Osteocyte (in vitro differentiated cells): ENCODE measurements around the gene TEKT2. TPM values are rescaled to one million over a fixed set of nuclear protein-coding genes. Genes with fewer than 3 reads are reported as not detected.

Experiments used
- DNase-seq: peaks from one replicate; pipeline ENCODE4 v3.0.0; 2021; ENCODE audit warnings: mixed read lengths; ENCODE audit not compliant: unreplicated experiment; ENCODE audit errors: extremely low spot score
- H3K27ac Mint-ChIP-seq: one replicate; pipeline ENCODE4 v1.8.0; 2021; ENCODE audit warnings: mild to moderate bottlenecking, mixed read lengths; ENCODE audit not compliant: unreplicated experiment
- H3K27me3 Mint-ChIP-seq: one replicate; pipeline ENCODE4 v1.8.0; 2021; ENCODE audit warnings: mixed read lengths; ENCODE audit not compliant: unreplicated experiment
- H3K36me3 Mint-ChIP-seq: one replicate; pipeline ENCODE4 v1.8.0; 2021; ENCODE audit warnings: mixed read lengths; ENCODE audit not compliant: unreplicated experiment
- H3K4me1 Mint-ChIP-seq: one replicate; pipeline ENCODE4 v1.8.0; 2021; ENCODE audit warnings: mixed read lengths; ENCODE audit not compliant: unreplicated experiment
- H3K4me3 Mint-ChIP-seq: one replicate; pipeline ENCODE4 v1.8.0; 2021; ENCODE audit warnings: mild to moderate bottlenecking, moderate library complexity, mixed read lengths; ENCODE audit not compliant: unreplicated experiment
- H3K9me3 Mint-ChIP-seq: one replicate; pipeline ENCODE4 v1.8.0; 2021; ENCODE audit warnings: mixed read lengths; ENCODE audit not compliant: unreplicated experiment
- CTCF ChIP-seq: fragments of 200-600 bp; sonication (generic); IDR thresholded peaks from 2 replicates; pipeline ENCODE4 v1.5.0; 2021; ENCODE audit warnings: antibody characterized with exemption, mild to moderate bottlenecking, moderate library complexity
- total RNA-seq: library from RNA; stranded (reverse); gene quantifications from 2 replicates; pipeline ENCODE4 v1.2.1, GENCODE V29; 2021

Gene TEKT2
- total RNA-seq, 1 donor from 2014 or later, result 0.70 TPM

GRCh38 chr1:36086529-36087232 is 2.8 kb downstream of the TEKT2 start:
- H3K4me1 Mint-ChIP-seq, result peaks cover 19% of the 10 kb centered on the region
- H3K4me3 Mint-ChIP-seq, result no peak overlapping the region
- DNase-seq, result peak; percentile 73
- H3K27ac Mint-ChIP-seq, result peak overlapping the region; percentile 23
- no peaks in the 10 kb centered on the region for H3K9me3 Mint-ChIP-seq
- H3K36me3 Mint-ChIP-seq, result peaks cover 2% of the 10 kb centered on the region
- no peaks in the 10 kb centered on the region for H3K27me3 Mint-ChIP-seq
- no peak for TF ChIP-seq CTCF

DNA sequence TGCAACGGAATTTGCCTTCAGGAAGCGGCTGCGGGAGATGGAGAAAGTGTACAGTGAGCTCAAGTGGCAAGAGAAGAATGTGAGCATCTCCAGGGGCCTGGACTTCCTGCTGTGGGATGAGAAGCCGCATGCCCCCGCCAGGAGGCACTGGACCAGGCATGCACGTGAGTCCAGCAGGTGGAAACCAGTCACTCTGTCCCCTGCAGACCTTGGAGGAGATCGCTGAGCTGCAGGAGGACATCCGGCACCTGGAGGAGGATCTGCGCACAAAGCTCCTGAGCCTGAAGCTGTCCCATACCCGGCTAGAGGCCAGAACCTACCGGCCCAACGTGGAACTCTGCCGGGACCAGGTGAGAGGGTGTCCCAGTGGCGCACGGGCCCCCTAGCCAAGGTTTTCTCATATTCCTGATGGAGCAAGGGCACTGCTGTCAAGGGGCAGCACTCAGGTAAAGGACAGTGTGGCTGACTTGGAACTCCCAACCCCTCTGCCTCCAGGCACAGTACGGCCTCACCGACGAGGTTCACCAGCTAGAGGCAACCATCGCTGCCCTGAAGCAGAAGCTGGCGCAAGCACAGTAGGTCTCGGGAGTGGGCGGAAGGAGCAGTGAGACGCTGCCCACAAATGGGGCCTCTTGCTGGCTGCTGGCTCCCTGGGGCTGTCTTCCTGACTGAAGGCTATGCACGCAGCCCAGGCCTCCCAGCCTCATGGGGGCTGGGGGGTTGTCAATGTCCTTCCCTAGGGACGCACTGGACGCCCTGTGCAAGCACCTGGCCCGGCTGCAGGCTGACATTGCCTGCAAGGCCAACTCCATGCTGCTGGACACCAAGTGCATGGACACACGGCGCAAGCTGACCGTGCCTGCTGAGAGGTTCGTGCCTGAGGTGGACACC is 3.6 kb downstream of the TEKT2 start:
- peaks cover 19% of the 10 kb centered on the region for H3K4me1 Mint-ChIP-seq
- no peak overlapping the region for H3K4me3 Mint-ChIP-seq
- no peaks in the 10 kb centered on the region for H3K27me3 Mint-ChIP-seq
- no peaks in the 10 kb centered on the region for H3K9me3 Mint-ChIP-seq
- peak overlapping the region; percentile 23 for H3K27ac Mint-ChIP-seq
- TF ChIP-seq CTCF, result no peak
- DNase-seq, result peak; percentile 80
- peaks cover 4% of the 10 kb centered on the region for H3K36me3 Mint-ChIP-seq

- Mint-ChIP-seq H3K9me3 (no peaks in the 10 kb centered on the region), H3K4me3 (peak overlapping the region; percentile 80), H3K27me3 (no peaks in the 10 kb centered on the region), H3K4me1 (peaks cover 19% of the 10 kb centered on the region), H3K27ac (no peak overlapping the region), H3K36me3 (peaks cover 7% of the 10 kb centered on the region)
- DNase-seq, result no peak
- TF ChIP-seq CTCF, result no peak
Measured at GRCh38 chr1:36088265-36088576, 4.3 kb downstream of the TEKT2 start.

DNA sequence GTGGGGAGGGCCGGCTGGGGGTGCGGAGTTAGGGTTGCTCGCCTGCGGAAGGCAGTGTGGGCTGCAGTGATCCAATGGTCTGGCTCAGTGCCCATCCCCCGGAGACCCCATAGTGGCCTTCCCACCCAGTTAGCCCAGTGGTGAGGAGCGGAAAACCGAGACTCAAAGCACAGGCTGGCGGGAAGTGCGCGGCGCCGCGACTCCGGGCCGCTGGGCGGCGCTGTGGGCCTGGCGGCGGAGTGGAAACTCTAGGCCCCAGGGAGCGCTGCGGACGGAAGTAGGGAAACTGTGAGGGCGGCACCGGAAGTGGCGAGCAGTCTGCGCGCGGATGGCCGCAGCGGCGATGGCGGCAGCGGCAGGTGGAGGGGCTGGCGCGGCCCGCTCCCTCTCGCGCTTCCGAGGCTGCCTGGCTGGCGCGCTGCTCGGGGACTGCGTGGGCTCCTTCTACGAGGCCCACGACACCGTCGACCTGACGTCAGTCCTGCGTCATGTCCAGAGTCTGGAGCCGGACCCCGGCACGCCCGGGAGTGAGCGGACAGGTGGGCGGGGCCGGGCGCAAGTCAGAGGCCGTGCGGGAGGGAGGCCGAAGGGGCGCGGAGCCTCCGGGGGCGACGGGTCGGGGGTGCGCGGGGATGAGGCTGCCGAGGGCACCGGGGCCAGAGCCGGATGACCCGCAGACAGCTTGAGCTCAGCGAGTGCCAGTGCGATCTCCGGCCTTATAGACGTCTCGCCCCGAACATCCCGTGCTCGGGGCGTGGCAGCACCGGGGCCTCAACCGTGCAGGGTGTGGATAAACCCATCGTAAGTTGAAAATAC is 4.9 kb downstream of the TEKT2 start, which contains the start of gene ADPRS:
Gene ADPRS, plus strand, starts transcription at position 316 of the 816 bp plus-strand sequence. Its CDS starts 13 bp downstream, at position 329.
- H3K27me3 Mint-ChIP-seq, result no peaks in the 10 kb centered on the region
- DNase-seq, result peak; percentile 96
- H3K4me3 Mint-ChIP-seq, result peak within 1 kb of the TSS; percentile 80
- peaks cover 9% of the 10 kb centered on the region for H3K36me3 Mint-ChIP-seq
- peaks cover 19% of the 10 kb centered on the region for H3K4me1 Mint-ChIP-seq
- TF ChIP-seq CTCF, result peak; percentile 99
- no peaks in the 10 kb centered on the region for H3K9me3 Mint-ChIP-seq
- H3K27ac Mint-ChIP-seq, result peak within 1 kb of the TSS; percentile 83
